HepG2 (cell line): ENCODE data around the gene ADIPOR1. TPM values are rescaled to one million over a fixed set of nuclear protein-coding genes. Genes with fewer than 3 reads are reported as not detected.

Experiments used
- PHF21A ChIP-seq: sonication (generic); formaldehyde crosslinking; IDR thresholded peaks from 2 replicates; pipeline ENCODE4 v1.5.0; 2020; ENCODE audit warnings: mild to moderate bottlenecking, missing genetic modification reagents
- SIX1 ChIP-seq: sonication (generic); formaldehyde crosslinking; IDR thresholded peaks from 2 replicates; pipeline ENCODE4 v1.4.0; 2020; ENCODE audit warnings: missing genetic modification reagents, borderline replicate concordance
- TRAFD1 ChIP-seq: sonication (generic); formaldehyde crosslinking; IDR thresholded peaks from 2 replicates; pipeline ENCODE4 v1.5.1; 2020; ENCODE audit warnings: missing genetic modification reagents, mild to moderate bottlenecking, borderline replicate concordance
- TSC22D2 ChIP-seq: sonication (generic); formaldehyde crosslinking; IDR thresholded peaks from 2 replicates; pipeline ENCODE4 v1.5.1; 2020; ENCODE audit warnings: missing genetic modification reagents, mild to moderate bottlenecking, borderline replicate concordance
- ZNF225 ChIP-seq: sonication (generic); formaldehyde crosslinking; IDR thresholded peaks from 2 replicates; pipeline ENCODE4 v1.4.0; 2020; ENCODE audit warnings: mild to moderate bottlenecking, missing genetic modification reagents
- ZNF678 ChIP-seq: sonication (generic); formaldehyde crosslinking; IDR thresholded peaks from 2 replicates; pipeline ENCODE4 v1.4.0; 2020; ENCODE audit warnings: mild to moderate bottlenecking, missing genetic modification reagents
- ZNF792 ChIP-seq: IDR thresholded peaks from 2 replicates; pipeline ENCODE4 v1.6.1; 2016
- polyA plus RNA-seq, 8 experiments: library from polyadenylated mRNA; depleted of rRNA in 3 of 8; stranded (reverse) in 7 of 8; unstranded in 1 of 8; fragments of >200 nt; fragmentation: Illumina TruSeq in 4 of 8; extraction: Trizol in 4 of 8; gene quantifications; 2 replicates each; pipeline versions ENCODE4 v1.2.1 to v1.2.3, GENCODE V29; 2011 to 2016; ENCODE audit warnings: low read depth in 4 of 8, missing spikeins in 1 of 8, mixed read lengths in 1 of 8; ENCODE audit not compliant: insufficient read depth in 1 of 8
- total RNA-seq, 5 experiments: library from RNA; depleted of rRNA; stranded (reverse); fragments of >200 nt; fragmentation: Illumina TruSeq; extraction: Trizol; gene quantifications; 2 replicates each; pipeline ENCODE4 v1.2.3, GENCODE V29; 2016; ENCODE audit warnings: low read depth in 1 of 5
- TF ChIP-seq, protein P1 (sequence below): sonication (generic); formaldehyde crosslinking; IDR thresholded peaks from 2 replicates; pipeline ENCODE4 v1.4.0; 2020; ENCODE audit warnings: missing genetic modification reagents
- TF ChIP-seq, protein P2 (sequence below): sonication (generic); formaldehyde crosslinking; IDR thresholded peaks from 2 replicates; pipeline ENCODE4 v1.5.1; 2020; ENCODE audit warnings: missing genetic modification reagents, mild to moderate bottlenecking, borderline replicate concordance
- TF ChIP-seq, protein P3 (sequence below): IDR thresholded peaks from 2 replicates; pipeline ENCODE4 v1.6.1; 2016

ADIPOR1 gene
- total and polyA plus RNA-seq, 2 of the 13 experiments (the other 11 are each of a cell fraction or from before 2014, with no cell fraction given), result 60.0 to 141 TPM

DNA sequence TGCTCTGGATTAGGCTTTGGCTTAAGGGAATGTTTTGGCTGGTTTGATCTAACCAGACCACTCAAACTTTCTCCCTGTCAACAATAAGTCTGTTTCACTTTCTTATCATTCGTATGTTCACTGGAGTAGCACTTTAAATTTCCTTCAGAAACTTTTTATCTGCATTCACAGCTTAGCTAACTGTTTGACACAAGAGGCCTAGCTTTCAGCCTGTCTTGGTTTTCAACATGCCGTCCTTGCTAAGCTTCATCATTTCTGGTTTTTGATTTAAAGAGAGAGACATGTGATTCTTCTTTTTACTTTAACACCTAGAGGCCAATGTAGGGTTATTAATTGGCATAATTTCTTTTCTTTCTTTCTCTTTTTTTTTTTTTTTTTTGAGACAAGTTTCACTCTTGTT, 23.8 kb upstream of the ADIPOR1 start (continued):
- TF ChIP-seq, protein P1, sequence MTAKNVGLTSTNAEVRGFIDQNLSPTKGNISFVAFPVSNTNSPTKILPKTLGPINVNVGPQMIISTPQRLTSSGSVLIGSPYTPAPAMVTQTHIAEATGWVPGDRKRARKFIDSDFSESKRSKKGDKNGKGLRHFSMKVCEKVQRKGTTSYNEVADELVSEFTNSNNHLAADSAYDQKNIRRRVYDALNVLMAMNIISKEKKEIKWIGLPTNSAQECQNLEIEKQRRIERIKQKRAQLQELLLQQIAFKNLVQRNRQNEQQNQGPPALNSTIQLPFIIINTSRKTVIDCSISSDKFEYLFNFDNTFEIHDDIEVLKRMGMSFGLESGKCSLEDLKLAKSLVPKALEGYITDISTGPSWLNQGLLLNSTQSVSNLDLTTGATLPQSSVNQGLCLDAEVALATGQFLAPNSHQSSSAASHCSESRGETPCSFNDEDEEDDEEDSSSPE (CRISPR knock-in tag), result no peak
- TF ChIP-seq PHF21A (CRISPR knock-in tag) (no peak), TSC22D2 (CRISPR knock-in tag) (no peak), ZNF678 (CRISPR knock-in tag) (no peak), TRAFD1 (no peak), ZNF225 (no peak), ZNF792 (CRISPR knock-in tag) (no peak), SIX1 (CRISPR knock-in tag) (no peak)
- TF ChIP-seq, protein P2, sequence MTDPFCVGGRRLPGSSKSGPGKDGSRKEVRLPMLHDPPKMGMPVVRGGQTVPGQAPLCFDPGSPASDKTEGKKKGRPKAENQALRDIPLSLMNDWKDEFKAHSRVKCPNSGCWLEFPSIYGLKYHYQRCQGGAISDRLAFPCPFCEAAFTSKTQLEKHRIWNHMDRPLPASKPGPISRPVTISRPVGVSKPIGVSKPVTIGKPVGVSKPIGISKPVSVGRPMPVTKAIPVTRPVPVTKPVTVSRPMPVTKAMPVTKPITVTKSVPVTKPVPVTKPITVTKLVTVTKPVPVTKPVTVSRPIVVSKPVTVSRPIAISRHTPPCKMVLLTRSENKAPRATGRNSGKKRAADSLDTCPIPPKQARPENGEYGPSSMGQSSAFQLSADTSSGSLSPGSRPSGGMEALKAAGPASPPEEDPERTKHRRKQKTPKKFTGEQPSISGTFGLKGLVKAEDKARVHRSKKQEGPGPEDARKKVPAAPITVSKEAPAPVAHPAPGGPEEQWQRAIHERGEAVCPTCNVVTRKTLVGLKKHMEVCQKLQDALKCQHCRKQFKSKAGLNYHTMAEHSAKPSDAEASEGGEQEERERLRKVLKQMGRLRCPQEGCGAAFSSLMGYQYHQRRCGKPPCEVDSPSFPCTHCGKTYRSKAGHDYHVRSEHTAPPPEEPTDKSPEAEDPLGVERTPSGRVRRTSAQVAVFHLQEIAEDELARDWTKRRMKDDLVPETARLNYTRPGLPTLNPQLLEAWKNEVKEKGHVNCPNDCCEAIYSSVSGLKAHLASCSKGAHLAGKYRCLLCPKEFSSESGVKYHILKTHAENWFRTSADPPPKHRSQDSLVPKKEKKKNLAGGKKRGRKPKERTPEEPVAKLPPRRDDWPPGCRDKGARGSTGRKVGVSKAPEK, result no peak
- TF ChIP-seq, protein P3, sequence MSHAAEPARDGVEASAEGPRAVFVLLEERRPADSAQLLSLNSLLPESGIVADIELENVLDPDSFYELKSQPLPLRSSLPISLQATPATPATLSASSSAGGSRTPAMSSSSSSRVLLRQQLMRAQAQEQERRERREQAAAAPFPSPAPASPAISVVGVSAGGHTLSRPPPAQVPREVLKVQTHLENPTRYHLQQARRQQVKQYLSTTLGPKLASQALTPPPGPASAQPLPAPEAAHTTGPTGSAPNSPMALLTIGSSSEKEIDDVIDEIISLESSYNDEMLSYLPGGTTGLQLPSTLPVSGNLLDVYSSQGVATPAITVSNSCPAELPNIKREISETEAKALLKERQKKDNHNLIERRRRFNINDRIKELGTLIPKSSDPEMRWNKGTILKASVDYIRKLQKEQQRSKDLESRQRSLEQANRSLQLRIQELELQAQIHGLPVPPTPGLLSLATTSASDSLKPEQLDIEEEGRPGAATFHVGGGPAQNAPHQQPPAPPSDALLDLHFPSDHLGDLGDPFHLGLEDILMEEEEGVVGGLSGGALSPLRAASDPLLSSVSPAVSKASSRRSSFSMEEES (CRISPR knock-in tag), result no peak
